NCI-H2029 treated with DMSO at 0.1 percent for 48 hours (cell line): Measurements from ENCODE around the gene PDCL2.
"Not testable (repeated sequence)": the region's sequence is repeated elsewhere in the genome, so short reads cannot be mapped to it uniquely, and the experiment has no call there.

ENCODE experiments used
- DNase-seq: peaks from one replicate; lab custom pipeline; 2025; lab: John Stamatoyannopoulos, UW

The PDCL2 gene, protein sequence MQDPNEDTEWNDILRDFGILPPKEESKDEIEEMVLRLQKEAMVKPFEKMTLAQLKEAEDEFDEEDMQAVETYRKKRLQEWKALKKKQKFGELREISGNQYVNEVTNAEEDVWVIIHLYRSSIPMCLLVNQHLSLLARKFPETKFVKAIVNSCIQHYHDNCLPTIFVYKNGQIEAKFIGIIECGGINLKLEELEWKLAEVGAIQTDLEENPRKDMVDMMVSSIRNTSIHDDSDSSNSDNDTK

GRCh38 chr4:55592014-55592413, at the start of gene PDCL2:
Gene PDCL2 (minus strand): TSS chr4:55592245. CDS start chr4:55592109, 136 bp downstream.
- no peak for DNase-seq

- DNase-seq: no peak
Measured at GRCh38 chr4:55637272-55637820, 45.3 kb upstream of the PDCL2 start.

DNA sequence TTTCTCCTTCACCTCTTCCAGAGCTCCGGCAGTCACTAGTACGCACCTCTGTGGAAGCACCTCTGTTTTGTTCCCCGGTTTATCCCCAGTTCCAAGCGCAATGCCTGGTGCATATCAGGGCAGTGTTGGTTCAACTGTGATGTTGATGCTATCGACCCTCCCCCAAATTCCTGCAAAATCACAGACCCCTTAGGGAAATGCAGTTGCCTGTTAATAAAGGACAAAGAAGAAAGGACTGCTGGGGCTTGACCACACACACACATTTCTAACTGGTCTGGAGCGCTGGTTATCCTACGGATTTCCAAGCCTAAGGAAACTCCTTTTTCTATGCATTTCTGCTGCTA, 44.6 kb upstream of the PDCL2 start:
- no peak for DNase-seq

DNA sequence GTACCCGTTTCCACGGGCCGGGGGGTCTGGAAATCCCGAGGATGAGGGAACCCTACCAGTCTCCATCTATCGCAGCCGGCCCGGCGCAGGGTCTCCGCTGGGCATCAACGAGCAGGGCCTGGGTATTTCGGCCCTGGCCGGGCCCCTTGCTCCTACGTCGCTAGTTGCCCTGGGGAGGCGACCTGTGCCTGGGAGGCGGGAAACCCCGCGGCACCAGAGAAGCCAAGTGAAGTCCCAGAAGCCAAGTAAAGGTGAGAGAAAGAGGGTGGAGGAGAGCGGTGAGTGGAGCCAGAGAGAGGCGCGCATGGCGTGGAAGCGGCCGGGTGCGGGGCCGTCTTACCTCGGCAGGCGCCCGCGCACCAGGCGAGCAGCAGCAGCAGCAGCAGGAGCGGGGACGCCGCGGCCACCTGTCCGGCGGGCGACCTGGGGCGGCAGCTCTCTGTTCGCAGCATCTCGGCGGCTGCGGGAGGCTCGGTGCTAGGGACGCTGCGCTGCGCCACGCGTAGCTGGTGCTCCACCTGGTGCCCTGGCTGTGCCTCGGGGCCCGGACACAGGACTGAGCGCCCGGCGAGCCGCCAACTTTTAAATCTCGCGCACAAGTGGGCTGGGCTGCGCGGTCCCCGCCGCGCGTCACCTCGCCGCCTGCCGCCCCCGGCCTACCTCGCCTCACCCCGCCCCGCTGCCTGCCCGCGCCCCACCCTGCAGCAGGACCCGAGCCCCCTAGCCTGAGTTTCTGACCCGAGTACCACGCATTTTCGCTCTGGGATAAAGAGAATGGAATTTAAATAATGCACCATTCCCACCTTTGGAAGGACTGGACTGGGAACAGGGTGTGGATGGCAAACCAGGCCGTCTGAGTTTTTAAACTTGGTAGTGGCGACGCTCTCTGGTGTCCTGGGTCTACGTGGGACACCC, 44.0 kb upstream of the PDCL2 start, which contains the start of gene NMU:
NMU (minus strand) TSS at position 558 of the 915 bp plus-strand sequence; CDS start at position 452, 106 bp downstream.
- no peak for DNase-seq

- DNase-seq: no peak
Measured at GRCh38 chr4:55635282-55635681, 43.2 kb upstream of the PDCL2 start.

GRCh38 chr4:55634417-55635128, 42.5 kb upstream of the PDCL2 start:
- no peak for DNase-seq

DNA sequence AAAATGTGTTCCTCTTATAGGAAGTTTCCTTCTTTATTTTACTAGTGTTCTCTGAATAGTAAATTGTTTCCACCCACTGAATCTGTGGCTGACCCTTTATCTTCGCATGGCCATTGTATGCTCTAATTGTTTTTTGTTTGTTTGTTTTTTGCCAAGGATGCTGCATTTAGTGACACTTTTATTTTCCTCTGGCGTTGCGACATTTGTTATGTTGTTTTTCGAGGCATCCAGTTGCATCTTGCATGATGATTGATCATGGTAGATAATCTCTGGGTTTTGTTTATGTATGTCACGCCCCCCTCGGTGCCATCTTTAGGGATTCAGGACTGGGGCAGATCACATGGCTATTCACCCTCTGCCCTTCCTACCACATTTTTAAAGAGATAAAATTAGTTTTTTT, 41.9 kb upstream of the PDCL2 start:
- DNase-seq: no peak

DNA sequence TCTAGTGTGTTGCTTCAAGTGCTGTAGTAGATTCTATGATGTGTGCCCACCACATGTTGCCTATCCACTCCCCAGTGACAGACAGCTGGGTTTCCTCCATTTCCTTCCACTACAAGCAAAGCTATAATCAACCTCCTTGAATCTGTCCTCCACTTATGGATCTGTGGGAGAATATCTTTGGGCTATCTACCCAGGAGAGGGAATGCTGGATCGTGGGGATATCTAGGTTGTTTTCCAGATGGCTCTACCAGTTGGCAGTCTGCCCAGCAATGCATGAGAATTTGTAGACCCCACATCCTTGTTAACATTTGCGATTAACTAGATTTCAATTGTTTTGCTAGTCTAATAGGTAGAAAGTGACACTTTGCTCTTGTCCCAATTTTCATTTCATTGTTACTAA, 33.8 kb upstream of the PDCL2 start:
- DNase-seq: no peak

DNA sequence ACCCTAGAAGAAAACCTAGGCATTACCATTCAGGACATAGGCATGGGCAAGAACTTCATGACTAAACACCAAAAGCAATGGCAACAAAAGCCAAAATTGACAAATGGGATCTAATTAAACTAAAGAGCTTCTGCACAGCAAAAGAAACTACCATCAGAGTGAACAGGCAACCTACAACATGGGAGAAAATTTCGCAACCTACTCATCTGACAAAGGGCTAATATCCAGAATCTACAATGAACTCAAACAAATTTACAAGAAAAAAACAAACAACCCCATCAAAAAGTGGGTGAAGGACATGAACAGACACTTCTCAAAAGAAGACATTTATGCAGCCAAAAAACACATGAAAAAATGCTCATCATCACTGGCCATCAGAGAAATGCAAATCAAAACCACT, 32.0 kb upstream of the PDCL2 start:
- not testable (repeated sequence) for DNase-seq

- DNase-seq: no peak
Measured at GRCh38 chr4:55618546-55619143, 26.6 kb upstream of the PDCL2 start.

DNA sequence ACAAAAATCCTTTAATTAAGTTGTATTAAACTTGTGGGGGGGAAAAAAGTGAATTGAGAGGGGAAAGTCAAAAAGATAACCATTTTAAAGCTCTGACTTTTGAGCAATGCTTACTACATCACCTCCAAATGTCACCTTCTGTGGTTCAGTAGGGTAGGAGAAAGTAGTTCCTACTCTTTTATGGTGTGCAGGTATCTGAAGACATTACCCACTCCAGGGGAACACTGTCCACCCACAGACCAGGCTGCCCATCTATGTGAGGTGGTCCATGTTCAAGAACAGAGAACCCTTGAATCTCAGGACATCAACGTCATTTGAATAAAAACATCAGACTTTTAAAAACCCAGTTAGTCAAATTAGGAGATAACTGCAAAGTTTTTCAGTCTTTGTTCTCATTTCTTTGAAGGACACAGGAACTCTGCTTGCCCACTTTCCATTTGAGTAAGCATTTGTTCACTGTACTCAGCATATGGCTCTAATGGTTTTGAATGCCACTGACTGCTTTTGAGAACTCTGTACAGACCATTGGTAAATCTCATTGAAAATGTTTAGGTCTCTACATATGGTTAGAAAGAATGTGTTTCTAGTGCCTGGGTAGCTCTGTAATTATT, 25.6 kb upstream of the PDCL2 start:
- DNase-seq: no peak

DNA sequence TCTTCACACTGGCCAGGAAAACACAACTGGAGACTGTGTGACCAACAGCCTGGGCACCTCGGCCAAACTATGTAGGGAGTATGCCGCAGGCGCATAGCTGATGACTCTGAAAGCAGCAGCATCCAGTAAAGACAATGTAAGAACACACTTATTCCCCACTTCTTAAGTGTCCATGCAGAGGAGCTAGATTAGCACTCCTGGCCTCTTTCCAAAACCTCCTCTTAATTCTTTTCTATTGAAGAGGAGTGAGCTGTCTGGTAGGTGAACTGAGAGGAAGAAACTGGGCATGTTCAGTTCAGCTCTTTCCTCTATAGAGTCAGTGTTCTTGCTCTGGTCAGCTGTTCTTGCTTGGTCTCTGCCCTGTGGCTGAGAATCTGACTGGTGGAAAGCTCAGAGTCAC, 23.0 kb upstream of the PDCL2 start:
- no peak for DNase-seq

DNA sequence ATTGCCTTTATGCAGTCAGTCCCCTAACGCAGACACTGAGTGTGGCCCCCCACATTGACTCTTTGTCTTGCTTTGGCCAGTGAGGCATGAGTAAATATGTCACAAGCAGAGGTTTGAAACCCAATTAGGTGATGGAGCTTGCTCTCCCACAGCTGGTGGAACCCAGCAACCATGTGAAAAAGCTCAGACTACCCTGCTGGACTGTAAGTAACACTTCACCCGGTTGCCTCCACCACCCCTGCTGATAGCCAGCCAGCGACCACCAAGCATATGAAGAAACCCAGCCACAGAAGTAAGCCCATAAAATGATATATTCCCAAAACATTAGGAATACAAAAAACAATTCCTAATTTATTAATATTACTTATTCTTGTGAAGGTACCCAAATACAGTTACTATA, 21.6 kb upstream of the PDCL2 start:
- no peak for DNase-seq

DNA sequence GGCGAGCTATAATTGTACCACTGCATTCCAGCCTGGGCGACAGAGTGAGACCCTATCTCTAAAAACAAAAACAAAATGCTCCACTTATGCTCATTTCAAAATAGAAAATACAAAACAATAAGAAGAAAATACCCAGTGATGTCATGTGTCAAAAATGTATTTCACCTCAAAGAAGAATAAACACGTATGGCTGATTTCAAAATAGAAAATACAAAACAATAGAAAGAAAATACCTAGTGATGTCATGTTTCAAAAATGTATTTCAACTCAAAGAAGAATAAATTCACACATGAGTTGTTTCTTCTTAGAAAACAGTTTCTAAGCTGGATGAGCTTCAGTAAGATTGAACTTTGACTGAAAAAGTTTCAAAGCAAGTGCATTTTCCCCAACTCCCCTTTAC, 20.3 kb upstream of the PDCL2 start:
- DNase-seq: no peak

DNA sequence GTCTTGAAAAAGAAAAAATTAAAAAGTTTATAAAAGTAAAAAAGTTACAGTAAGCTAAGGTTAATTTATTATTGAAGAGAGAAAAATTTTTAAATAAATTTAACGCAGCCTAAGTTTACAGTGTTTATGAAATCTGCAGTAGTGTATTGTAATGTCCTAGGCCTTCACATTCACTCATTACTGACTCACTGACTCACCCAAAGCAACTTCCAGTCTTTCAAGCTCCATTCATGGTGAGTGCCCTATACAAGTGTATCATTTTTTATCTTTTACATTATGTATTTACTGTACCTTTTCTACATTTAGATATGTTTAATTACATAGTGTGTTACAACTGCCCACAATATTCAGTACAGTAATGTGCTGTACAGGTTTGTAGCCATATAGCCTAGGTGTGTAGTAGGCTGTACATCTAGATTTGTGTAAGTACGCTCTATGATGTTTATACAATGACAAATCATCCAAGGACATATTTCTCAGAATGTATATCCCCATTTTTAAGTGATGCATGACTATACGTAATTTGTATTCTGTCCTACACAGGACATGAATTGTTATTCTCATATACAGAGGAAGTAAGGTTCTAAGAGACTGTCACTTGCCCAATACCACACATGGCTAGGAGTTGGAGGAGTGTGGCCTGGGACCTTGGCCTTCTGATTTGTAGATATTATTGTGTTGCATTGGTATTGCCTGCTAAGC, 19.5 kb upstream of the PDCL2 start:
- DNase-seq: no peak

DNA sequence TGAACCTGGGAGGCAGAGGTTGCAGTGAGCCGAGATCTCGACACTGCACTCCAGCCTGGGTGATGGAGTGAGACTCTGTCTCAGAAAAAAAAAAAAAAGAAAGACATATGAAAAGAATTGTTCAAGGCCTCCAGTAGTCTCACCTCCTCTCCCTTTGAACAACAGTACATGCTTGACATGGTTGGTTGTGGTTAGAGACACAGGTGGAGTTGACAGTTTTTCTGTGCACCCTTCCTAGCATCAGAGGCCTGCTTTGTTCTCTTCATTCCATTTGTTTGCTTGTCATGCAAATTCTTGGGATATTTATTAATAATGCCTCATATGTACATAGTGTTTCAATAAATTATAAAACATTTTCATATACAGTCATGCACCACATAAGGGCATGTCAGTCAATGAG, 18.3 kb upstream of the PDCL2 start:
- no peak for DNase-seq

- DNase-seq: no peak
Measured at GRCh38 chr4:55609393-55609866, 17.4 kb upstream of the PDCL2 start.

DNA sequence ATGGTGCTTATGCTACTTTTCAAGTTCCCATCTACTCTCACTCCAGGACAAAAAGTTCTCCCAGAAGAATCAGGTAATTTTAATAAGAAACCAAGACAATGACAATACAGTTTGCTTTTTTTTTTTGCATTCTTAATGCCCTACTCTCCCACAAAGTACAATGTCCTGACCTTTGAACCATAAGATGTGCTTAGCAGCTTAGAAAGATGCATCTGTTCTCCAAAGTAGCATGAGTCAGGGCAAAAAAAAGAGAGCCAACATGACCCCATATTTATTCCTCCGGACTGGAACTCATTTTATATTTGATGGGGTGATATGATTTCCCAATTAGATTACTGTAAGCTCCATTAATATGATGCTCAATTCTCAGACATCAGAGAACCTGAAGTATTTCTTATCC, 16.5 kb upstream of the PDCL2 start:
- no peak for DNase-seq

GRCh38 chr4:55604996-55605395, 13.0 kb upstream of the PDCL2 start:
- no peak for DNase-seq

DNA sequence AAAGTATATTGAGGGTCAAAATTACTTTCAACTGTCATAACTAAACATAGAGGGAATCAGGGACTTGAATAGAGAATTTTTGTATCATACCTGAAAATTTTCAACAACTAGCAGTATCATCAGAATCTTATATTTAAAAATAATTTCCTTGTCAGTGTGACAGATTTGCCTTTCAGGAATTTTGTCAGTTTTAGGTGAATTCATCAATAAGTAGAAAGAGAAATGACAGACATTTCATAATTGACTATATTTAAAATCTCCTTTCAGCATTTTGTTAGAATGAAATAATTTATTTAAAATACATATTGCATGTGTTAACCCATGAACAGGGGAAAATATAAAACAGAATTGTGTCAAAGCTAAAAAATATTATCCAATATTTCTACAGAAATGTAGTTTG, 8.6 kb upstream of the PDCL2 start:
- DNase-seq: no peak

GRCh38 chr4:55598641-55599040, 6.6 kb upstream of the PDCL2 start:
- DNase-seq: no peak
